Calu3 (cell line): ENCODE results near the gene CYB561A3. TPM values are rescaled to one million over a fixed set of nuclear protein-coding genes. Genes with fewer than 3 reads are reported as not detected.
"Not testable (repeated sequence)": the region's sequence is repeated elsewhere in the genome, so short reads cannot be mapped to it uniquely, and the experiment has no call there.

Experiments used
- BruUV-seq: library from RNA; stranded (reverse); fragments of 400-500 nt; replicated peaks from 2 replicates; lab custom pipeline; 2021; lab: Mats Ljungman, UMichigan
- CTCF ChIA-PET: fragments of 300-600 bp; sonication (Branson Sonifier 250); formaldehyde crosslinking; loops from one replicate; lab custom pipeline; 2022; ENCODE audit warnings: antibody characterized with exemption; lab: Charles Lee
- DNase-seq: peaks from one replicate; pipeline ENCODE4 v3.0.0; 2022
- H3K27ac Mint-ChIP-seq: one replicate; pipeline ENCODE4 v1.8.0; 2022; ENCODE audit warnings: mixed read lengths; ENCODE audit not compliant: unreplicated experiment
- H3K27me3 Mint-ChIP-seq: one replicate; pipeline ENCODE4 v1.8.0; 2022; ENCODE audit warnings: mixed read lengths; ENCODE audit not compliant: unreplicated experiment
- H3K36me3 Mint-ChIP-seq: one replicate; pipeline ENCODE4 v1.8.0; 2022; ENCODE audit warnings: mild to moderate bottlenecking, moderate library complexity, mixed read lengths; ENCODE audit not compliant: insufficient read depth, unreplicated experiment
- H3K4me1 Mint-ChIP-seq: one replicate; pipeline ENCODE4 v1.8.0; 2022; ENCODE audit warnings: mild to moderate bottlenecking, low read depth, mixed read lengths; ENCODE audit not compliant: unreplicated experiment
- H3K4me3 Mint-ChIP-seq: one replicate; pipeline ENCODE4 v1.8.0; 2022; ENCODE audit warnings: mild to moderate bottlenecking, low read depth, moderate library complexity, mixed read lengths; ENCODE audit not compliant: unreplicated experiment
- H3K9me3 Mint-ChIP-seq: one replicate; pipeline ENCODE4 v1.8.0; 2022; ENCODE audit warnings: low read depth, mixed read lengths; ENCODE audit not compliant: unreplicated experiment
- CTCF ChIP-seq: fragments of 200-600 bp; IDR thresholded peaks from one replicate; pipeline ENCODE4 v1.8.0; 2022; ENCODE audit warnings: antibody characterized with exemption; ENCODE audit not compliant: unreplicated experiment
- intact Hi-C: fragments of 100-400 bp; cut with micrococcal nuclease; formaldehyde crosslinking; loops from one replicate; pipeline ENCODE4 v1.10.0; 2022; ENCODE audit not compliant: unreplicated experiment
- total RNA-seq: library from RNA; stranded (reverse); gene quantifications from 2 replicates; pipeline ENCODE4 v1.2.3, GENCODE V29; 2022

The CYB561A3 gene
- total RNA-seq, 1 experiment from 2014 or later, result 39.2 TPM

- Mint-ChIP-seq H3K27me3 (no peaks in the 10 kb centered on the region), H3K4me3 (peak overlapping the region; percentile 96), H3K27ac (peak overlapping the region; percentile 95), H3K4me1 (peaks cover 18% of the 10 kb centered on the region), H3K9me3 (peaks cover 6% of the 10 kb centered on the region), H3K36me3 (peaks cover 27% of the 10 kb centered on the region)
- DNase-seq, result no peak
- no peak for TF ChIP-seq CTCF
- intact Hi-C loops, result no loop called here
- CTCF ChIA-PET, result interaction anchor here (0.6 to 1.5 kb wide), 3 partner anchors 31 to 566 kb away, joined by 3 to 20 read pairs (median 7); partner anchors contain the start of gene CYB561A3
- TSS peak; percentile 47 for BruUV-seq
Observed at GRCh38 chr11:61392981-61393595, 31.4 kb upstream of the CYB561A3 start.

GRCh38 chr11:61390161-61390560 is 28.5 kb upstream of the CYB561A3 start:
- CTCF ChIA-PET, result no interaction called here
- Mint-ChIP-seq H3K27me3 (no peaks in the 10 kb centered on the region), H3K36me3 (peaks cover 21% of the 10 kb centered on the region), H3K9me3 (peaks cover 6% of the 10 kb centered on the region), H3K27ac (no peak overlapping the region), H3K4me1 (peaks cover 18% of the 10 kb centered on the region), H3K4me3 (no peak overlapping the region)
- BruUV-seq, result no TSS peak
- no peak for TF ChIP-seq CTCF
- DNase-seq, result no peak
- intact Hi-C loops, result no loop called here

DNA sequence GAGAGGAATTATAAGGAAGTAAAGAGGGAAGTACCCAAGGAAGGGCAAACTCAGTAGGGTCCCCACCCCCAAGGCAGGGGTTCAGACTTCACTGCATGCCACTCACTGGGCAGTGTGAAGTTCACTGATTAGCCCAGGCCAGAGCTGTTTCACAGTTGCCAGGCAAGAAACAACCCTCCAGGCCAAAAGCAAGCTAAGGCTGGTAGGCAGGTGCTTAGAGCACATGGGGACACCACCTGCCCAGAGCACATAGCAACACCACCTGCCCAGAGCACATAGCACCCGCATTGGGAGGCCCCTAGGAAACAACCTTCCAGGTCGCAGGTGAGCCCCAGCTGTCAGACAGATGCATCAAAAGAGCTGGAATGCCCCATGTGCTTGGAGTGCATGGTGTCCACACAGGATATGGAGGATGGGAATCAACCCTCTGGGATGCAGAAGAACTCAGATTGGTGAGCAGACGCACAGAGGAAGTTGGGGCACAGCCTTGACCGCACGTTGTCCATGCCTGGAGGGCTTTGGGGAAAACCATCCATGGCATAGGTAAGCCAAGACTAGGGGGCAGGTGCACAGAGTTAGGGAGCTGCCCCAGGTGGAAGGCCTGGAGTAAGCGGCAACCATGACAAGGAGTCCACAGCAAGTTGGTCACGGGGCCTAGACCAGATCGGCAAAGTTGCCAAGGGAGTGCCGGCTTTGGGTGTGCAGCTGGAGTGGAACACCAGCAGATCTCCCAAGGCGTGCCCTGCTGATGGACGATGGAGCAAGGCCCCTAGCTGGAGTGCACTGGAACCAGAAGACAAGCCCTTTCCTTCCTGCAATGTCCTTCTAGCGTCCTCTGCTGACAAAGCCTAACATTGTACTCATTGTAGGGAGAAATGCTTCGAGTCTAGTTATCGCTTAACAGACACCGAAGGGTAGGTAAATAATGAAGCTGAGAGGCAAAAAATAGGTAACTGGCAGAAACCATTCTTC is 22.9 kb upstream of the CYB561A3 start:
- CTCF ChIA-PET, result interaction anchor here (1.0 to 5.6 kb wide), 6 partner anchors 17 to 131 kb away, joined by 3 to 64 read pairs (median 4); partner anchors contain the start of genes CPSF7, CYB561A3, SDHAF2 and TMEM138
- Mint-ChIP-seq H3K36me3 (no peaks in the 10 kb centered on the region), H3K4me3 (no peak overlapping the region), H3K4me1 (no peaks in the 10 kb centered on the region), H3K27ac (no peak overlapping the region), H3K9me3 (peaks cover 1% of the 10 kb centered on the region), H3K27me3 (no peaks in the 10 kb centered on the region)
- intact Hi-C loops, result loop anchor here (1.0 to 10.0 kb wide), 2 partner anchors 48 to 130 kb away; no protein-coding TSS in a partner anchor
- no peak for DNase-seq
- BruUV-seq, result no TSS peak
- no peak for TF ChIP-seq CTCF

DNA sequence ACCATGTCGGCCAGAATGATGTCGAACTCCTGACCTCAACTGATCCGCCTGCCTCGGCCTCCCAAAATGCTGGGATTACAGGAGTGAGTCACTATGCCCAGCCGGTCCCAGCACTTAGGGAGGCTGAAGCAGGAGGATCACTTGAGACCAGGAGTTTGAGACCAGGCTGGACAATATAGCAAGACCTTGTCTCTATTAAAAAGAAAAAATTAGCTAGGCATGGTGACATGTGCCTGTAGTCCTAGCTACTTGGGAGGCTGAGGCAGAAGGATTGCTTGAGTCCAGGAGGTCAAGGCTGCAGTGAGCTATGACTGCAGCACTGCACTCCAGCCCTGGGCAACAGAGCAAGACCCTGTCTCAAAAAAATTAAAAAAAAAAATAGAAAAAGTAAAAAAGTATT is 22.2 kb upstream of the CYB561A3 start:
- H3K9me3 Mint-ChIP-seq, H3K4me1 Mint-ChIP-seq, BruUV-seq, DNase-seq, H3K27ac Mint-ChIP-seq, H3K27me3 Mint-ChIP-seq, H3K4me3 Mint-ChIP-seq, H3K36me3 Mint-ChIP-seq: not testable (repeated sequence)
- CTCF ChIA-PET, result interaction anchor here (0.6 to 5.6 kb wide), 3 partner anchors 10 to 48 kb away, joined by 5 to 64 read pairs (median 14); partner anchors contain the start of genes CYB561A3 and TMEM138
- intact Hi-C loops, result loop anchor here (10.0 kb wide), 1 partner anchor 129 kb away; no protein-coding TSS in a partner anchor
